Measurements from ENCODE around the gene EPS8L2. TPM values are rescaled to one million over a fixed set of nuclear protein-coding genes. Genes with fewer than 3 reads are reported as not detected.

EPS8L2 gene
- total and polyA plus RNA-seq, 4 donors: 24.4 to 138 (median 62.7) TPM

DNA sequence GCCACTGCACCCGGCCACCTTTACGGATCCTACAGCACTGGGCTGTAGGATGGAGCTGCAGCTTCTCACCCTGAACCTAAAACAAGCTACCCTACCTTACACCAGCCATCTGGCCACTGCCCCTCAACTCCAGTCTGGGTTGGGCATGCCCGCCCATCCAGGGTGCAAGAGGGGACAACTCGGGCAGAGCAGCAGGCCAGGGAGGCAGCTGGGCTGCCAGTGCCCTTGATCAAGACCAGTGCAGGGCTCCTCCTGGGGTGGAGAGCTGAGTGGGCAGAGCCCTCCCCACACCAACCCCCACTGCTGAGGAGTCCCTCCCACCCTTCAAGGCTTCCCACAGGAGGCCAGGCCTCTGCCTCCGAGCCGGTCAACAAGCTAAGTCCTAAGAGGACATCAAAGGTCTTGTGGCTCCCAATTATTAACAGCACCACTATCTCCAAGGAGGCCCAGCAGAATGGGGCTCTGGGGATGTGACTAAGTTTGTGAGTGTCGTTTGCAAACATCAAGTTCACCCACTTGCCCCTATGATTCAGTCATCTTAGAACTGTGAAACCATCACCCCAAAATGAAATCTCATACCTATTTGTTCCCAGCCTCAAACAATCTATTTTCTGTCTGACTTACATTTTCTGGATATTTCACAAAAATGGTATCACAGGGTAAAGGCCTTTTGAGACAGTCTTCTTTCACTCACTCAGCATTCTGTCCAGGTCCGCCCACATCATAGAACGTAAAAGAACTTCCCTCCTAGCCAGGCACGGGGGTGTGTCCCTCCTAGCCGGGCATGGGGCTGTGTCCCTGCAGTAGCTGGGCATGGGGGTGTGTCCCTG is 60.3 kb downstream of the EPS8L2 start:
- Histone ChIP-seq H3K27ac (ENCODE audit: low read depth in 1 of 2, low read length in 2 of 2) (no peak overlapping the region), H3K4me3 (ENCODE audit: low read depth in 1 of 3, low read length in 3 of 3) (no peak overlapping the region), H3K4me1 (ENCODE audit: control insufficient read depth in 4 of 4, insufficient read depth in 4 of 4, low read length in 3 of 4) (peaks cover 0 to 8% (median 8%) of the 10 kb centered on the region in 4 donors), H3K9ac (ENCODE audit: low read depth in 1 of 2, low read length in 2 of 2) (no peak overlapping the region), H3K36me3 (ENCODE audit: control insufficient read depth in 4 of 4, insufficient read depth in 3 of 4, low read depth in 1 of 4, low read length in 3 of 4) (peaks cover 17 to 46% (median 23%) of the 10 kb centered on the region in 4 donors), H3K27me3 (ENCODE audit: control insufficient read depth in 4 of 4, insufficient read depth in 4 of 4, low read length in 3 of 4) (no peaks in the 10 kb centered on the region), H3K9me3 (ENCODE audit: control insufficient read depth in 4 of 4, low read length in 3 of 4) (no peaks in the 10 kb centered on the region)
- TF ChIP-seq, protein P1, sequence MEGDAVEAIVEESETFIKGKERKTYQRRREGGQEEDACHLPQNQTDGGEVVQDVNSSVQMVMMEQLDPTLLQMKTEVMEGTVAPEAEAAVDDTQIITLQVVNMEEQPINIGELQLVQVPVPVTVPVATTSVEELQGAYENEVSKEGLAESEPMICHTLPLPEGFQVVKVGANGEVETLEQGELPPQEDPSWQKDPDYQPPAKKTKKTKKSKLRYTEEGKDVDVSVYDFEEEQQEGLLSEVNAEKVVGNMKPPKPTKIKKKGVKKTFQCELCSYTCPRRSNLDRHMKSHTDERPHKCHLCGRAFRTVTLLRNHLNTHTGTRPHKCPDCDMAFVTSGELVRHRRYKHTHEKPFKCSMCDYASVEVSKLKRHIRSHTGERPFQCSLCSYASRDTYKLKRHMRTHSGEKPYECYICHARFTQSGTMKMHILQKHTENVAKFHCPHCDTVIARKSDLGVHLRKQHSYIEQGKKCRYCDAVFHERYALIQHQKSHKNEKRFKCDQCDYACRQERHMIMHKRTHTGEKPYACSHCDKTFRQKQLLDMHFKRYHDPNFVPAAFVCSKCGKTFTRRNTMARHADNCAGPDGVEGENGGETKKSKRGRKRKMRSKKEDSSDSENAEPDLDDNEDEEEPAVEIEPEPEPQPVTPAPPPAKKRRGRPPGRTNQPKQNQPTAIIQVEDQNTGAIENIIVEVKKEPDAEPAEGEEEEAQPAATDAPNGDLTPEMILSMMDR (IDR thresholded peaks at IDR 0.05; ENCODE audit: low read depth, low read length, missing input control): no peak
- no peak for TF ChIP-seq NR2F2 (IDR thresholded peaks at IDR 0.05)
- TF ChIP-seq RXRA (IDR thresholded peaks at IDR 0.05): no peak
- TF ChIP-seq EGR1 (IDR thresholded peaks at IDR 0.05; ENCODE audit: low read depth in 2 of 2): no peak
- TF ChIP-seq, protein P2, sequence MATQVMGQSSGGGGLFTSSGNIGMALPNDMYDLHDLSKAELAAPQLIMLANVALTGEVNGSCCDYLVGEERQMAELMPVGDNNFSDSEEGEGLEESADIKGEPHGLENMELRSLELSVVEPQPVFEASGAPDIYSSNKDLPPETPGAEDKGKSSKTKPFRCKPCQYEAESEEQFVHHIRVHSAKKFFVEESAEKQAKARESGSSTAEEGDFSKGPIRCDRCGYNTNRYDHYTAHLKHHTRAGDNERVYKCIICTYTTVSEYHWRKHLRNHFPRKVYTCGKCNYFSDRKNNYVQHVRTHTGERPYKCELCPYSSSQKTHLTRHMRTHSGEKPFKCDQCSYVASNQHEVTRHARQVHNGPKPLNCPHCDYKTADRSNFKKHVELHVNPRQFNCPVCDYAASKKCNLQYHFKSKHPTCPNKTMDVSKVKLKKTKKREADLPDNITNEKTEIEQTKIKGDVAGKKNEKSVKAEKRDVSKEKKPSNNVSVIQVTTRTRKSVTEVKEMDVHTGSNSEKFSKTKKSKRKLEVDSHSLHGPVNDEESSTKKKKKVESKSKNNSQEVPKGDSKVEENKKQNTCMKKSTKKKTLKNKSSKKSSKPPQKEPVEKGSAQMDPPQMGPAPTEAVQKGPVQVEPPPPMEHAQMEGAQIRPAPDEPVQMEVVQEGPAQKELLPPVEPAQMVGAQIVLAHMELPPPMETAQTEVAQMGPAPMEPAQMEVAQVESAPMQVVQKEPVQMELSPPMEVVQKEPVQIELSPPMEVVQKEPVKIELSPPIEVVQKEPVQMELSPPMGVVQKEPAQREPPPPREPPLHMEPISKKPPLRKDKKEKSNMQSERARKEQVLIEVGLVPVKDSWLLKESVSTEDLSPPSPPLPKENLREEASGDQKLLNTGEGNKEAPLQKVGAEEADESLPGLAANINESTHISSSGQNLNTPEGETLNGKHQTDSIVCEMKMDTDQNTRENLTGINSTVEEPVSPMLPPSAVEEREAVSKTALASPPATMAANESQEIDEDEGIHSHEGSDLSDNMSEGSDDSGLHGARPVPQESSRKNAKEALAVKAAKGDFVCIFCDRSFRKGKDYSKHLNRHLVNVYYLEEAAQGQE (IDR thresholded peaks at IDR 0.05): no peak
- WGBS: 84% methylated on average over 11 of the region's 11 CpGs
- peak; percentile 32 for DNase-seq (ENCODE audit: low spot score)

DNA sequence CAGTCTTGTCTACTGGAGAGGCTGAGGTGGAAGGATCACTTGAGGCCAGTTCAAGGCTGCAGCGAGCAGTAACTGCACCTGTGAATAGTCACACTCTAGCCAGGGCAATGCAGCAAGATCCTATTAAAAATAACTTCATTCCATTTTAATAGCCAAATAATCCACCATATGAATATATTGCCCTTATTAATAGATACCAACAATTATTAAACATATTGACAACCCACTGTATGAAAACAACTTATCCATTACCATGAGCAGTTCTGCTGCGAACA is 60.8 kb downstream of the EPS8L2 start:
- H3K27me3 ChIP-seq (ENCODE audit: control insufficient read depth in 4 of 4, insufficient read depth in 4 of 4, low read length in 3 of 4): no peaks in the 10 kb centered on the region
- H3K4me3 ChIP-seq (ENCODE audit: low read depth in 1 of 3, low read length in 3 of 3): no peak overlapping the region
- H3K36me3 ChIP-seq (ENCODE audit: control insufficient read depth in 4 of 4, insufficient read depth in 3 of 4, low read depth in 1 of 4, low read length in 3 of 4): peaks cover 17 to 48% (median 22%) of the 10 kb centered on the region in 4 donors
- WGBS: 97% methylated on average over 2 of the region's 2 CpGs
- TF ChIP-seq, protein P3, sequence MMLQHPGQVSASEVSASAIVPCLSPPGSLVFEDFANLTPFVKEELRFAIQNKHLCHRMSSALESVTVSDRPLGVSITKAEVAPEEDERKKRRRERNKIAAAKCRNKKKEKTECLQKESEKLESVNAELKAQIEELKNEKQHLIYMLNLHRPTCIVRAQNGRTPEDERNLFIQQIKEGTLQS (IDR thresholded peaks at IDR 0.05): no peak
- no peak for TF ChIP-seq FOXA2 (IDR thresholded peaks at IDR 0.05)
- no peak for TF ChIP-seq RXRA (IDR thresholded peaks at IDR 0.05)
- TF ChIP-seq EGR1 (IDR thresholded peaks at IDR 0.05; ENCODE audit: low read depth in 2 of 2): no peak
- no peak for TF ChIP-seq JUND (IDR thresholded peaks at IDR 0.05)
- TF ChIP-seq, protein P1 (IDR thresholded peaks at IDR 0.05; ENCODE audit: low read depth, low read length, missing input control): no peak
- TF ChIP-seq HNF4G (IDR thresholded peaks at IDR 0.05): no peak
- TF ChIP-seq, protein P4, sequence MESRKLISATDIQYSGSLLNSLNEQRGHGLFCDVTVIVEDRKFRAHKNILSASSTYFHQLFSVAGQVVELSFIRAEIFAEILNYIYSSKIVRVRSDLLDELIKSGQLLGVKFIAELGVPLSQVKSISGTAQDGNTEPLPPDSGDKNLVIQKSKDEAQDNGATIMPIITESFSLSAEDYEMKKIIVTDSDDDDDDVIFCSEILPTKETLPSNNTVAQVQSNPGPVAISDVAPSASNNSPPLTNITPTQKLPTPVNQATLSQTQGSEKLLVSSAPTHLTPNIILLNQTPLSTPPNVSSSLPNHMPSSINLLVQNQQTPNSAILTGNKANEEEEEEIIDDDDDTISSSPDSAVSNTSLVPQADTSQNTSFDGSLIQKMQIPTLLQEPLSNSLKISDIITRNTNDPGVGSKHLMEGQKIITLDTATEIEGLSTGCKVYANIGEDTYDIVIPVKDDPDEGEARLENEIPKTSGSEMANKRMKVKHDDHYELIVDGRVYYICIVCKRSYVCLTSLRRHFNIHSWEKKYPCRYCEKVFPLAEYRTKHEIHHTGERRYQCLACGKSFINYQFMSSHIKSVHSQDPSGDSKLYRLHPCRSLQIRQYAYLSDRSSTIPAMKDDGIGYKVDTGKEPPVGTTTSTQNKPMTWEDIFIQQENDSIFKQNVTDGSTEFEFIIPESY (IDR thresholded peaks at IDR 0.05): no peak
- no peak for TF ChIP-seq GABPA (IDR thresholded peaks at IDR 0.05 in 1 of 2, conservative IDR thresholded peaks at IDR 0.05 in 1 of 2)
- TF ChIP-seq, protein P5, sequence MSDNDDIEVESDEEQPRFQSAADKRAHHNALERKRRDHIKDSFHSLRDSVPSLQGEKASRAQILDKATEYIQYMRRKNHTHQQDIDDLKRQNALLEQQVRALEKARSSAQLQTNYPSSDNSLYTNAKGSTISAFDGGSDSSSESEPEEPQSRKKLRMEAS (IDR thresholded peaks at IDR 0.05): no peak
- TF ChIP-seq NR2F2 (IDR thresholded peaks at IDR 0.05): no peak
- no peak for TF ChIP-seq SP1 (IDR thresholded peaks at IDR 0.05)
- no peak for TF ChIP-seq TAF1 (conservative IDR thresholded peaks at IDR 0.05)
- TF ChIP-seq YY1 (IDR thresholded peaks at IDR 0.05): no peak
- TF ChIP-seq HNF4A (conservative IDR thresholded peaks at IDR 0.05): no peak
- no peak for TF ChIP-seq FOXA1 (IDR thresholded peaks at IDR 0.05)
- H3K9ac ChIP-seq (ENCODE audit: low read depth in 1 of 2, low read length in 2 of 2): no peak overlapping the region
- no peaks in the 10 kb centered on the region for H3K9me3 ChIP-seq (ENCODE audit: control insufficient read depth in 4 of 4, low read length in 3 of 4)
- peaks cover 0 to 8% (median 8%) of the 10 kb centered on the region in 4 donors for H3K4me1 ChIP-seq (ENCODE audit: control insufficient read depth in 4 of 4, insufficient read depth in 4 of 4, low read length in 3 of 4)
- no peak overlapping the region for H3K27ac ChIP-seq (ENCODE audit: low read depth in 1 of 2, low read length in 2 of 2)
- no peak for DNase-seq (ENCODE audit: low spot score)
